Measurements from ENCODE around the gene SMCP.

SMCP gene, protein sequence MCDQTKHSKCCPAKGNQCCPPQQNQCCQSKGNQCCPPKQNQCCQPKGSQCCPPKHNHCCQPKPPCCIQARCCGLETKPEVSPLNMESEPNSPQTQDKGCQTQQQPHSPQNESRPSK

GRCh38 chr1:152878042-152878441 is at the start of gene SMCP:
TSS of gene SMCP (plus strand) at chr1:152878322. CDS start at chr1:152884423, 6,101 bp downstream.
- no peak for DNase-seq (ENCODE audit: low spot score)

- no peak for DNase-seq (ENCODE audit: low spot score)
These were observed 41.3 kb upstream of the SMCP start for GRCh38 chr1:152836870-152837269.

DNA sequence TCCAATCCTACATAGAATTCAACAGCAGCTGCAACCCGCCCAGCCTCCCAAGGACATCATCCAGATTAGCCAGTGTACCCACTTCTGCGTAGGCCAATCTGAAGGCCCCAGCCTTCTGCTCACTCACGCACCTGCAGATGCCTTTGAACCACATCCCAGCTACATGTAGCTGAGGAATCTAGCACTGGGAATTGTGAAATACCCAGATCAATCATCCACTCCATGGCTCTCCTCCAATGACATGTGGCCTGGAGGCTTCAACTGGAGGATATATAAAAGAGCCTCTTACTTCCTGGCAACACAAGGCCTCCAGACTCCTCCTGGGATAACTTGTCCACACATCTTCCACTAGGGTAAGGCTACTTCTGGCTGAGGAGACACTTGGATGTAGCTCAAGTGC is 35.6 kb upstream of the SMCP start, which contains the start of gene LCE6A:
Gene LCE6A, plus strand, starts transcription at position 301 of the 400 bp plus-strand sequence. CDS start 665 bp downstream, outside the sequence.
- DNase-seq (ENCODE audit: low spot score), result no peak

- no peak for DNase-seq (ENCODE audit: low spot score)
These were observed 22.5 kb upstream of the SMCP start for GRCh38 chr1:152855661-152856060.

GRCh38 chr1:152858062-152858461 is 20.1 kb upstream of the SMCP start:
- DNase-seq (ENCODE audit: low spot score), result no peak

GRCh38 chr1:152859696-152860095 is 18.4 kb upstream of the SMCP start, which contains the start of gene LCE7A:
TSS of gene LCE7A (plus strand) at chr1:152859996. CDS start at chr1:152860698, 702 bp downstream.
- DNase-seq (ENCODE audit: low spot score), result no peak

- DNase-seq (ENCODE audit: low spot score), result no peak
These were observed 18.0 kb upstream of the SMCP start for GRCh38 chr1:152860129-152860528.

DNA sequence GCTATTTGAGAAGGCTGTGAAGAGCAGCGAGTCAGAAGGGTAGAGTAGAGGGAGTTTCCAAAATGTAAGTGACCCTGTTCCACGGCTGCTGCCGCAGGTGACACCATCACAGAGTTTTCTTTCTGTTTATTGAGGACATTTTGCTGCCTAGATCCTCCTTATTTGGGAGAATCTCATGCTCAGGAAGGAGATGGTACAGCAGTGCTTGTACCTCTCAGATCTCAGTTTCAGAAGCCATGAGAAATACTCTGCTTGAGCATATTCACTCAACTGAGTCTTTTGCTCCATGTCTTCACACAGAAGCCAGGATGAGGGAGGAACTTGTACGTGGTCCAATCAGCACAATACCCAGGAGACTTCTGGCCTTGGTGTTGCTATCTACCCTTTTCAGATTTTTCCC is 16.7 kb upstream of the SMCP start:
- no peak for DNase-seq (ENCODE audit: low spot score)

DNA sequence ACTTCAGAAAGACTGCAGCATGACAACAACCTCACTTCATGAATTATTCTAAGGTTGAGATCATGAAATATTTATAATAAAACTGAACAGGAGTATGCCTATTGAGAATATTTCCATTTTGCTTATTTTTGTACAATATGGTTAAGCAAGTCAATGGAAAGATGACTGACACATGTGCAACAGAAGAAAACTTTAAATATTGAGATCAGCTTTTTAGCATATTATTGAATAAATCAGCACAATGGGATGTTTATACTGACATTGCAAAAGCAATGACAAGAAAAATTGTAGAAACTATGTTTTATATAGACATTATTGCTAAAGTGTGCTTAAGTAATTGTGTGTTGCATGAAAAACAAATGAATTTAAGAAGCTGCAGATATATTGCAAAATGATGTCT is 13.7 kb upstream of the SMCP start:
- DNase-seq (ENCODE audit: low spot score), result no peak

DNA sequence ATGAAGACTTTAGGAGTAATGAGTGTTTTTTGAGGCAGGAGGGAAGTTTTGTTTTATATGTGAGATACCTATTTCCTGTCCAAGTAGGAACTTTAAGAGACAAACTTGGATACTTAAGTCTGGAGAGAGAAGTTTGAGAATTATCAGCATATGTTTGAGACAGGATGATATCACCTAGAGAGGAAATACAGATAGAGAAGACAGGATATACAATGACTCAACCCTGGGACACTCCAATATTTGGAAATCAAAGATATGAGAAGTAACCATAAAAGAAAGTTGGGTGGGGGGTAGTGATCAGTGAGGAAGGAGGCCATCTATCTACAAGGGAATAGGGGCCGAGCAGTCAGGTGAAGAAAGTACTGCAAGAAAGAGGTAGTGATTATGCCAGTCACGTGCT is 11.8 kb upstream of the SMCP start:
- DNase-seq (ENCODE audit: low spot score), result no peak

DNA sequence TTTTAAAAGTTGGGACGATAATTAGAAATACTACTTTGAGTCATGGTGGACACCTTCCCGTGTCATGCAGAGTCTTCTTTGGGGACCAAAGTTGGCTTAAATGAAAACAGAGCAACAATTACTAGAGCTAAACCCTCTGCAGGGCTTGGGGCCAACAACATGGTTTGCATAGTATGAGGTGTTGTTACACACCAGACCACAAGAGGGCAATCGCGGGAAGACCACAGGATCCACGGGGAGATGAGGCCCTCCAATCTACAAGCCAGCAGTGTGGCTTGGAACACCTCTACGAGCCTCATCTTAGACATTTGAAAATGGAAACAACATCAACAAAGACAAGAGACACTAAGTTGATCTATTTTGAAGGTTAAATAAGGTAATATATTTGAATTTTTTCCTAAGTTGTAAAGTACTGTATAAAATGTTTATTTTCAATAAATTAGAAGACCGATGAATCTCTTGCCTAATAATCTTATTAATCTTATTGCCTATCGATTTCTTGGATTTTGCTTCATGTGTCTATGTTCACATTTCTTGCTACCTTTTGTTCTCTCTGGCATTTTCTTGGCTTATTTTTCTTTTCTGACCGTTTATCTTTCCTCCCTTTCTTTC is 8.2 kb upstream of the SMCP start:
- DNase-seq (ENCODE audit: low spot score), result peak; percentile 58

GRCh38 chr1:152870831-152871730 is 7.0 kb upstream of the SMCP start:
- DNase-seq (ENCODE audit: low spot score), result peak; percentile 12

GRCh38 chr1:152871731-152872126 is 6.4 kb upstream of the SMCP start:
- DNase-seq (ENCODE audit: low spot score), result no peak

GRCh38 chr1:152873495-152873894 is 4.6 kb upstream of the SMCP start:
- DNase-seq (ENCODE audit: low spot score), result no peak

DNA sequence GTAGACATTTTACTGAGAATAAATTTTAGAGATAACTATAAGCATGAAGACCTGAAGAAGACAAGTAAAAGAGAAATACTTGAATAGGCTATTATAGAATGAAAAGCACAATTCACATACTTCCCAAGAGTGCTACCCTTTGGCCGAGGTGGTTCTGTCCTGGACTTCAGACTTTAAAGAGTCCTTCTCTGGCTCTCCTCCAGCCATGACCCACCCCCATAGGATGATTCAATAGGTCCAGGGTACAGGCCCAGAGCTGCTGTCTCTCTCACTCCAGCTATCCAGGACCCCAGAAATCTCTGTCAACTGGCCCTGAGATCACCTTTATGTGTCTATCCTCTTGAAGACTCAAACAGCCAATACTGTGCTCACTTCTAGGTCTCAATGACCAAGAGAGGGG is 1.3 kb upstream of the SMCP start:
- DNase-seq (ENCODE audit: low spot score), result no peak

- DNase-seq (ENCODE audit: low spot score), result no peak
These were observed 1.6 kb downstream of the SMCP start for GRCh38 chr1:152879559-152880198.

- DNase-seq (ENCODE audit: low spot score), result no peak
These were observed 2.2 kb downstream of the SMCP start for GRCh38 chr1:152880316-152880715.

DNA sequence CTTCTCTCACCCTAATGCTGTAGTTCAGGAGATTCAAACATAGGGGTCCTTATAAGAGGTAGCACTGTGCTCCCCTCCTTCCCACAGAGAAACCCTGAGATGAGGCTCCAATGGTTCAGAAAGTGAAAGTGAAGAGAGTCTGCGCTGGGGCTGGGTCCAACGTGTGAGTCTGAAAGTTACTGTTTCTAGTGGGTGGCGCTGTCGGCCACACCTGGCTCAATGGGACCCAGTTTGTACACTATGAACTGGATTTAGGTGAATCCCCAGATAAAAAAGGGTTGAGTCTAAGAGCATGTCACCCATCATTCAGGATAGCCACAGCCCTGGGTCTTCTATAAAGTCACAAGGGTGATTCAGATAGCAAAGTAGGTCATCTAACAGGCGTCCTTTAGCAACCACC is 2.8 kb downstream of the SMCP start:
- DNase-seq (ENCODE audit: low spot score), result no peak

GRCh38 chr1:152884085-152884484 is 6.0 kb downstream of the SMCP start:
- DNase-seq (ENCODE audit: low spot score), result no peak

- no peak for DNase-seq (ENCODE audit: low spot score)
These were observed 6.4 kb downstream of the SMCP start for GRCh38 chr1:152884506-152884905.

DNA sequence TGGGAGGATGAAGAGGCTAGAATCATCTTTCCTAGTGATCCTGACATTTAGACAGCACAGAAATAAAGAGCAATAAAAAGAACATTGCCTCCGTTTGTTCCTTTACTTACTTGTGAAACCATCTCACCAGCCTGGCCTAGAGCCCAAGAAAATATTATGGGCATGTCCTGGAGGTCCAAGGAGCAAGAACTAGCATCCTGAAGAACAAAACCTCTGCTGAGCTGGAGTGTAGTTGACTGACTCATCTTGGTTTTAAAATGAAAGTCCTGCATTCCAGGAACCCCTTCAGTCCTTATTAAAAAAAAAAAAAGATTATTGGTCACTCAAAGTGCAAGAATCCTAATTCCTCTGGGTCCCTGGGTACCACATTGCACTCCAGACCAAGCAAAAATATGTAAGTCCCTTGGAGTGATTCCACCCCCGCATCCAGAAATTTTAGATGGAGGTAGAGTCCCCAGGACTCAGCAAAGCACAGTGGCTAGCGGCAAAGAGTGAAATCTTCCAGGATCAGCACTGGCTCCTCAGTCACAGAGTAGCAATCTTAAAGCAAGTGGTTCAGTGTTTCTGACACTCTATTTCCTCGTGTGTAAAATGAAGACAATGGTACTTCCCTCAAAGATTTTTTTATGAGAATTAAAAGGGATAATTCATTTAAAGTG is 7.0 kb downstream of the SMCP start:
- DNase-seq (ENCODE audit: low spot score), result no peak

DNA sequence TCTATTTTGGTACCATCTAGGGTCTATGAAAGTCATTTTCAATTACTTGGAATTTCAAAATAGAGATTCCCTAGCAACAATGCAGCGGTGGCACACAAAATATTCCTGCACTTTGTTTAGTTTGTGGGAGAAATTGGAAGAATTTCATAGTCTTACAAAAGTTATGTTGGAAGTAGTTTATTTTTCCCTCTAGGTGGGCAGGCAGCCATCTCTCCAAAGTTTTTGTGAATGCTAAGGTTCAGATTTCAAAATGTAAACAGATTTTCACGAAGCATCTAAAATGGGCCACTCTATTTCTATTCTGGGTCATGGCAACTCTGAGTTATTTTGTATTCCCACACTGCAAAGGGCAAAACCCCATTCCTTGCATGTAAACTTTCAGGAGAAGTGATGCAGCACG is 8.0 kb downstream of the SMCP start:
- no peak for DNase-seq (ENCODE audit: low spot score)

All from kidney capillary endothelial cell (primary cell).